ENCODE data around the gene SNAPIN.

DNA sequence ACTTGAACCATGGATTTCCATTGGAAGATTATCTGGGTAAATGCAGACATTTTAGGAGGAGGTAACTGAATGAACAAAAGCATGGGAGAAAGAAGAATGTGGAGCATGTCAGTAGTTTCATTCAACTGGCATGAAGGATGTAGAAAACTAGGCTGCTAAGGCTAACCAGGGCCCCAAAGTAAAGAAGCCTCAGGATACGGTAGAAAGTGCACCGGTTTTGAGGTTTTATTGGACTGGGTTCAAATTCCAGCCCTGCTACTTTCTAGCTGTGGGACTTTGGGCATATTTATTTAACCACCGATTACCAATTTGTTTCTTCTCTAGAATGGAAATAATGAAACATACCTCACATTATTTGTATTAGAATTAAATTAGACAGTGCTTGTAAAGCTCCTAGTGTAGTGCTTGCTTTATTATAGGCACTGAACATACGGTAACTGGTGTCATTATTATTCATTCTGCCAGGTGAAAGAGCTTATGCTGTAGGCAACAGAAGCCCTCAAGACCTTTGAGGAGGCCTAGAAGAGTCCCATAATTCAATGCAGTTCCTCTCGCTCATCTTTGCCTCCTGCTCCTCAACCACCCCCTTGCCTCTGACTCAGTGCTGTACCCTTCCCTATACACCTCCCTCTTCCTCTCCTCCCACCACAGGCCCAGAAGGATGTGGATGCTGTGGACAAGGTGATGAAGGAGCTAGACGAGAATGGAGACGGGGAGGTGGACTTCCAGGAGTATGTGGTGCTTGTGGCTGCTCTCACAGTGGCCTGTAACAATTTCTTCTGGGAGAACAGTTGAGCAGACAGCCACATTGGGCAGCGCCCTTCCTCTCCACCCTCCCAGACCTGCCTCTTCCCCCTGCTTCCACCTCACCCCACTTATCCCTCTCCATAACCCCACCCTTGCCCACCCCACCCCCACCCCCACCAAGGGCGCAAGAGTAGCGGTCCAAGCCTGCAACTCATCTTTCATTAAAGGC, 27.2 kb upstream of the SNAPIN start:
- TF ChIP-seq, protein P1, sequence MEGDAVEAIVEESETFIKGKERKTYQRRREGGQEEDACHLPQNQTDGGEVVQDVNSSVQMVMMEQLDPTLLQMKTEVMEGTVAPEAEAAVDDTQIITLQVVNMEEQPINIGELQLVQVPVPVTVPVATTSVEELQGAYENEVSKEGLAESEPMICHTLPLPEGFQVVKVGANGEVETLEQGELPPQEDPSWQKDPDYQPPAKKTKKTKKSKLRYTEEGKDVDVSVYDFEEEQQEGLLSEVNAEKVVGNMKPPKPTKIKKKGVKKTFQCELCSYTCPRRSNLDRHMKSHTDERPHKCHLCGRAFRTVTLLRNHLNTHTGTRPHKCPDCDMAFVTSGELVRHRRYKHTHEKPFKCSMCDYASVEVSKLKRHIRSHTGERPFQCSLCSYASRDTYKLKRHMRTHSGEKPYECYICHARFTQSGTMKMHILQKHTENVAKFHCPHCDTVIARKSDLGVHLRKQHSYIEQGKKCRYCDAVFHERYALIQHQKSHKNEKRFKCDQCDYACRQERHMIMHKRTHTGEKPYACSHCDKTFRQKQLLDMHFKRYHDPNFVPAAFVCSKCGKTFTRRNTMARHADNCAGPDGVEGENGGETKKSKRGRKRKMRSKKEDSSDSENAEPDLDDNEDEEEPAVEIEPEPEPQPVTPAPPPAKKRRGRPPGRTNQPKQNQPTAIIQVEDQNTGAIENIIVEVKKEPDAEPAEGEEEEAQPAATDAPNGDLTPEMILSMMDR (IDR thresholded peaks at IDR 0.05; ENCODE audit: low read depth, low read length) = no peak
- TF ChIP-seq EZH2phosphoT487 (IDR thresholded peaks at IDR 0.05; ENCODE audit: low read depth) = no peak

Measured in OCI-LY3 (cell line).